MCF 10A (cell line): ENCODE data around the gene AUTS2. TPM values are rescaled to one million over a fixed set of nuclear protein-coding genes. Genes with fewer than 3 reads are reported as not detected.

Source experiments
- BruUV-seq: library from RNA; stranded (reverse); fragments of 400-500 nt; replicated peaks from 2 replicates; lab custom pipeline; 2021; lab: Mats Ljungman, UMichigan
- CTCF ChIA-PET: fragments of 300-600 bp; sonication (Branson Sonifier 250); formaldehyde crosslinking; extraction: SDS; loops from one replicate; lab custom pipeline; 2021; ENCODE audit warnings: antibody characterized with exemption, inconsistent platforms; lab: Yijun Ruan, JAX
- POLR2A ChIA-PET: fragments of 300-600, 350-650 bp; sonication (Branson Sonifier 250); formaldehyde crosslinking; extraction: SDS; loops from one replicate; lab custom pipeline; 2020; ENCODE audit warnings: antibody characterized with exemption, inconsistent platforms; lab: Yijun Ruan, JAX
- DNase-seq: peaks from one replicate; pipeline ENCODE4 v3.0.0-alpha.2; 2018; ENCODE audit not compliant: unreplicated experiment
- H3K27ac Mint-ChIP-seq: one replicate; pipeline ENCODE4 v1.8.0; 2022; ENCODE audit warnings: mild to moderate bottlenecking, low read depth, mixed read lengths; ENCODE audit not compliant: unreplicated experiment
- H3K27me3 Mint-ChIP-seq: one replicate; pipeline ENCODE4 v1.8.0; 2022; ENCODE audit warnings: mixed read lengths; ENCODE audit not compliant: insufficient read depth, unreplicated experiment
- H3K36me3 Mint-ChIP-seq: one replicate; pipeline ENCODE4 v1.8.0; 2022; ENCODE audit warnings: mild to moderate bottlenecking, moderate library complexity, mixed read lengths; ENCODE audit not compliant: insufficient read depth, unreplicated experiment
- H3K4me1 Mint-ChIP-seq: one replicate; pipeline ENCODE4 v1.8.0; 2022; ENCODE audit warnings: mixed read lengths; ENCODE audit not compliant: insufficient read depth, unreplicated experiment
- H3K4me3 Mint-ChIP-seq: one replicate; pipeline ENCODE4 v1.8.0; 2022; ENCODE audit warnings: mild to moderate bottlenecking, moderate library complexity, mixed read lengths; ENCODE audit not compliant: unreplicated experiment
- H3K9me3 Mint-ChIP-seq: one replicate; pipeline ENCODE4 v1.8.0; 2022; ENCODE audit warnings: mixed read lengths; ENCODE audit not compliant: unreplicated experiment
- intact Hi-C: fragments of 100-400 bp; cut with micrococcal nuclease; formaldehyde crosslinking; loops from 2 replicates; pipeline ENCODE4 v1.14.1; 2022
- total RNA-seq: library from RNA; stranded (reverse); gene quantifications from 2 replicates; pipeline ENCODE4 v1.2.3, GENCODE V29; 2022
- TF ChIP-seq, protein P1 (sequence below): fragments of 200-600 bp; IDR thresholded peaks from one replicate; pipeline ENCODE4 v1.8.0; 2022; ENCODE audit warnings: antibody characterized with exemption, mild to moderate bottlenecking; ENCODE audit not compliant: unreplicated experiment

AUTS2 gene
- total RNA-seq, 1 experiment from 2014 or later: 1.3 TPM

DNA sequence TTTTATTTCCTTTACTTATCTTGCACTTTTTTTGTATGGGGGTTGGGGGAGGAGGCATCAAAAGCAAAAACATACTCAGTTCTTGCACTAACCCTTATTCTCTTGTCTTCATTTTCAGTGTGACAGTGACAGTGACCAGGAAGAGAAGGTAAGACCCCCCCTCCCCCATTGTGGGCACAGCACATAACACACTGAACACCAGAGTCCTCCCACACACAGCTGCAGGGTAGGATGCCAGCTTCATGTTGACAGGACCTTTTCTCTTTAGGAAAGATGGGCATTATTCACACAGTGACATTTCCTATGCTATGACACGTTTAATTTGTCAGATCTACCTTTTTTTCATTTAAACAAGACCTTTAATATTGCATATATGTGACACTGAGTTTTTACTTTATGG, 837.4 kb downstream of the AUTS2 start:
- no TSS peak for BruUV-seq
- TF ChIP-seq, protein P1, sequence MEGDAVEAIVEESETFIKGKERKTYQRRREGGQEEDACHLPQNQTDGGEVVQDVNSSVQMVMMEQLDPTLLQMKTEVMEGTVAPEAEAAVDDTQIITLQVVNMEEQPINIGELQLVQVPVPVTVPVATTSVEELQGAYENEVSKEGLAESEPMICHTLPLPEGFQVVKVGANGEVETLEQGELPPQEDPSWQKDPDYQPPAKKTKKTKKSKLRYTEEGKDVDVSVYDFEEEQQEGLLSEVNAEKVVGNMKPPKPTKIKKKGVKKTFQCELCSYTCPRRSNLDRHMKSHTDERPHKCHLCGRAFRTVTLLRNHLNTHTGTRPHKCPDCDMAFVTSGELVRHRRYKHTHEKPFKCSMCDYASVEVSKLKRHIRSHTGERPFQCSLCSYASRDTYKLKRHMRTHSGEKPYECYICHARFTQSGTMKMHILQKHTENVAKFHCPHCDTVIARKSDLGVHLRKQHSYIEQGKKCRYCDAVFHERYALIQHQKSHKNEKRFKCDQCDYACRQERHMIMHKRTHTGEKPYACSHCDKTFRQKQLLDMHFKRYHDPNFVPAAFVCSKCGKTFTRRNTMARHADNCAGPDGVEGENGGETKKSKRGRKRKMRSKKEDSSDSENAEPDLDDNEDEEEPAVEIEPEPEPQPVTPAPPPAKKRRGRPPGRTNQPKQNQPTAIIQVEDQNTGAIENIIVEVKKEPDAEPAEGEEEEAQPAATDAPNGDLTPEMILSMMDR: no peak
- no peaks in the 10 kb centered on the region for H3K36me3 Mint-ChIP-seq
- H3K9me3 Mint-ChIP-seq: peaks cover 15% of the 10 kb centered on the region
- no peak for DNase-seq
- H3K4me1 Mint-ChIP-seq: no peaks in the 10 kb centered on the region
- intact Hi-C loops: no loop called here
- H3K27me3 Mint-ChIP-seq: no peaks in the 10 kb centered on the region
- no peak overlapping the region for H3K27ac Mint-ChIP-seq
- POLR2A ChIA-PET: no interaction called here
- no peak overlapping the region for H3K4me3 Mint-ChIP-seq
- CTCF ChIA-PET: no interaction called here

DNA sequence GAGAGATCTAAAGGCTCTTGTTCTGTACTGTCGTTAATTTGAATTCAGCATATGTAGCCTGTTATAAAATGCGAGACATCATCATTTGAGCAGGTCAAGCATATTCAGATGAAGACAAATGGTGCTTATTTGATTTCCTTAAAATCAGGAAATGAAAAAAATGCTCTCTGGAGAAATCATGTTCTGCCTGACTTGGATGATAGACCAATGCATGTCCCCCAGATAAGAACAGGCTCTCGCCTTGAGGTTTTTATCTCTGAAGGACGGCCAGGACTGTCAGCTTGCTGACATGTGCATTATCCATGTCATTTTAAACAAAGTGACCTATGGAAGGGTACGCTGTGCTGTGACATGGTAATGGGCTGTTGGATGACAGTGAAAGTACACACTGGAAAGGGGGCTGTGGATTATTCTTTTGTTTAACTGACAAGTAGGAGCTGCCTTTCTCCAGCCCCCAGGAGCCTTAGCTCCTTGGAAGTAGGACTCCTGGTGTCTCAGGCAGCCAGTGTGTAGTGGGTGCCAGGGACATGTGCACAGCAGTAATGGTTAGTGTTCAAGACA, 838.6 kb downstream of the AUTS2 start:
- POLR2A ChIA-PET: no interaction called here
- Mint-ChIP-seq H3K9me3 (peaks cover 15% of the 10 kb centered on the region), H3K4me1 (no peaks in the 10 kb centered on the region), H3K27me3 (no peaks in the 10 kb centered on the region), H3K4me3 (no peak overlapping the region), H3K27ac (no peak overlapping the region), H3K36me3 (no peaks in the 10 kb centered on the region)
- CTCF ChIA-PET: no interaction called here
- no TSS peak for BruUV-seq
- DNase-seq: no peak
- TF ChIP-seq, protein P1: no peak
- intact Hi-C loops: no loop called here

DNA sequence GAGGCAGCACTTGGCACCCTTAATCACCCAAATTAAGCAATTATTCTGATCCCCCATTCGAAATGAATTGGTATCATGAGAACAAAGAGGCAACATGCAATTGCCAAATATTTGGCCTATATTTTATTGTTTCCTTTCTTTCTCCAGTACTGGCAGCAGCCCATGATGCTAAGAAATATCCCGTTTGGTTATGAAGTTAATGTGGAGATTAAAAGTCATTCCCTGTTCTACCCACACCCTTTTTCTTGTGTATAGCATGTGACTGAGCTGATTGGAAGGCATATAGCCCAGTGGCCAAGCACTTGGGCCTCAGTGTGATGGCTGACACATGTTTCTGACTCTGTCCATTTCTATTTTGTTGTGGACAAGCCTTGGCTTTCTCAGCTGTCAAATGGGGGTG, 841.4 kb downstream of the AUTS2 start:
- Mint-ChIP-seq H3K4me3 (no peak overlapping the region), H3K36me3 (no peaks in the 10 kb centered on the region), H3K9me3 (peaks cover 19% of the 10 kb centered on the region), H3K27me3 (no peaks in the 10 kb centered on the region), H3K27ac (no peak overlapping the region), H3K4me1 (no peaks in the 10 kb centered on the region)
- TF ChIP-seq, protein P1: no peak
- no TSS peak for BruUV-seq
- POLR2A ChIA-PET: no interaction called here
- intact Hi-C loops: no loop called here
- CTCF ChIA-PET: no interaction called here
- DNase-seq: no peak

DNA sequence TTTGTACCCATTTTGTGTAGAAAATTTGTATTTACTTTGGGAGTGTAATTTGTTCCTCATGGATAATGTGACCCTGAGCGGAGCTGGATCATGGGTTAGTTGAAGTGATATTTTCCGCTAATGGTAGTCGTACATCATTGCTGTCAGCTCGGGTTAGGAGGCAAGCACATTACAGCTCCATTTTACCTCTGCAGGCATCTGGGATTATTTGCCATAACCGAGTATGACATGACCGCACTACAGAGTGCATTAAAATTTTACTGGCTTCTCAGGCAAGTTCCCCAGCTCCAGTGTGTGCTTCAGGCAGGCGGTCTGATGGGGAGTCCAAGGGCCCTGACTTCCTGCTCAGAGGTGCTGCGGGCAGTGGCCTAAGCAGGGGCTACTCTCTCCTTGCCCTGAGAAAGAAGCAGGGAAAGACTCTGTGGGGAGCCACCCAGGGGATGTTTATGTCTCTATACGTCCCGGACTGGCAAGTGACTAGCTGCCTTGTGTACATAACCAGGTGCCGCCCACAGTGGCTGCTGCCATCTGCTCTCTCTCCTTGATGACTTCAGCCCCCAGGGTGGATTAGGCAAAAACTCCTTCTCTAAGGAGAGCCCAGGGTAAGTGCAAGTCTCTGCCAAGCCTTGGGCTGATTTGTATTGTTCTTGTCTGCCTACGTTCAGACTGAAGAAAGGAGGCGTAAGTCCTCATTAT, 848.3 kb downstream of the AUTS2 start:
- POLR2A ChIA-PET: no interaction called here

More for the DNA sequence above, 848.3 kb downstream of the AUTS2 start:
- TF ChIP-seq, protein P1: no peak
- DNase-seq: no peak
- intact Hi-C loops: no loop called here
- H3K4me1 Mint-ChIP-seq: no peaks in the 10 kb centered on the region
- no TSS peak for BruUV-seq
- no peaks in the 10 kb centered on the region for H3K36me3 Mint-ChIP-seq
- H3K4me3 Mint-ChIP-seq: no peak overlapping the region
- peaks cover 25% of the 10 kb centered on the region for H3K9me3 Mint-ChIP-seq
- H3K27ac Mint-ChIP-seq: no peak overlapping the region
- no peaks in the 10 kb centered on the region for H3K27me3 Mint-ChIP-seq
- CTCF ChIA-PET: interaction anchor here (0.6 kb wide), 2 partner anchors 250 to 252 kb away, joined by 3 read pairs; no protein-coding TSS in a partner anchor
